OCI-LY7 (cell line): ENCODE data around the gene CIDEA. TPM values are rescaled to one million over a fixed set of nuclear protein-coding genes. Genes with fewer than 3 reads are reported as not detected.

Experiments used
- BruUV-seq: library from RNA; stranded (reverse); fragments of 400-500 nt; replicated peaks from 2 replicates; lab custom pipeline; 2021; lab: Mats Ljungman, UMichigan
- CTCF ChIA-PET: fragments of 300-600 bp; sonication (Branson Sonifier 250); formaldehyde crosslinking; loops from one replicate; lab custom pipeline; 2022; ENCODE audit warnings: antibody characterized with exemption; ENCODE audit not compliant: unreplicated experiment; lab: Charles Lee
- POLR2A ChIA-PET: fragments of 300-600 bp; sonication (Branson Sonifier 250); formaldehyde crosslinking; loops from one replicate; lab custom pipeline; 2022; ENCODE audit warnings: antibody characterized with exemption; lab: Charles Lee
- DNase-seq: peaks from one replicate; pipeline ENCODE4 v3.0.0-alpha.2; 2015; ENCODE audit warnings: low spot score
- H2AFZ ChIP-seq: fragments of 200-600 bp; sonication (generic), shearing (Covaris generic); 2 replicates; pipeline ENCODE4 v1.6.1; 2014; ENCODE audit warnings: mild to moderate bottlenecking, antibody characterized with exemption, low read length, moderate library complexity
- H3K27ac ChIP-seq: fragments of 200-600 bp; sonication (generic); 2 replicates; pipeline ENCODE4 v1.5.1; 2014; ENCODE audit warnings: mixed run types, low read depth, mild to moderate bottlenecking, moderate library complexity, low read length, inconsistent platforms; ENCODE audit not compliant: poor library complexity, severe bottlenecking
- H3K36me3 ChIP-seq: fragments of 200-600 bp; sonication (generic); 2 replicates; pipeline ENCODE4 v1.6.1; 2014; ENCODE audit warnings: mild to moderate bottlenecking, antibody characterized with exemption, low read length, moderate library complexity, mixed read lengths; ENCODE audit not compliant: insufficient read depth
- H3K4me1 ChIP-seq: fragments of 200-600 bp; sonication (generic); 2 replicates; pipeline ENCODE4 v1.5.1; 2014; ENCODE audit warnings: mild to moderate bottlenecking, low read length; ENCODE audit not compliant: insufficient read depth, poor library complexity, severe bottlenecking
- H3K4me2 ChIP-seq: fragments of 200-600 bp; sonication (generic); 2 replicates; pipeline ENCODE4 v1.6.1; 2014; ENCODE audit warnings: mild to moderate bottlenecking, low read length
- H3K4me3 ChIP-seq: fragments of 200-600 bp; sonication (generic); 2 replicates; pipeline ENCODE4 v1.5.1; 2014; ENCODE audit warnings: mild to moderate bottlenecking, low read depth, low read length; ENCODE audit not compliant: poor library complexity, severe bottlenecking
- H3K79me2 ChIP-seq: fragments of 200-600 bp; sonication (generic); 2 replicates; pipeline ENCODE4 v1.6.1; 2016; ENCODE audit warnings: low read depth, mild to moderate bottlenecking, low read length, moderate library complexity, mixed read lengths; ENCODE audit not compliant: insufficient read depth
- H3K9me2 ChIP-seq: fragments of 200-600 bp; sonication (generic); 2 replicates; pipeline ENCODE4 v1.6.1; 2016; ENCODE audit warnings: mild to moderate bottlenecking, low read length, mixed read lengths; ENCODE audit not compliant: insufficient read depth
- H3K9me3 ChIP-seq: fragments of 200-600 bp; sonication (generic); 2 replicates; pipeline ENCODE4 v1.6.1; 2014; ENCODE audit warnings: mild to moderate bottlenecking, mixed run types, low read length, mixed read lengths
- H4K20me1 ChIP-seq: fragments of 200-600 bp; sonication (generic); 2 replicates; pipeline ENCODE4 v1.6.1; 2014; ENCODE audit warnings: mild to moderate bottlenecking, antibody characterized with exemption, low read length, moderate library complexity, mixed read lengths; ENCODE audit not compliant: insufficient read depth
- EZH2phosphoT487 ChIP-seq: fragments of 200-600 bp; sonication (generic); IDR thresholded peaks from 2 replicates; pipeline ENCODE4 v1.6.1; 2018; ENCODE audit warnings: low read depth, borderline replicate concordance, mild to moderate bottlenecking, mixed run types, antibody characterized with exemption, low read length, moderate library complexity, mixed read lengths
- intact Hi-C: fragments of 100-400 bp; cut with micrococcal nuclease; formaldehyde crosslinking; loops from one replicate; pipeline ENCODE4 v1.10.0; 2022; ENCODE audit not compliant: unreplicated experiment
- total RNA-seq, 2 experiments: library from RNA; depleted of rRNA in 1 of 2; stranded (reverse); fragments of >200 nt in 1 of 2; shearing (Covaris generic) in 1 of 2; gene quantifications; 2 replicates each; pipeline ENCODE4 v1.2.3, GENCODE V29; 2014 to 2022
- TF ChIP-seq, protein P1 (sequence below): fragments of 200-600 bp; sonication (generic); conservative IDR thresholded peaks from 2 replicates; pipeline ENCODE4 v1.5.1; 2014; ENCODE audit warnings: mild to moderate bottlenecking, antibody characterized with exemption, low read length, moderate library complexity, mixed read lengths

Gene CIDEA
- total RNA-seq, 2 experiments from 2014 or later = not detected

- H3K4me2 ChIP-seq = no peak overlapping the region
- TF ChIP-seq EZH2phosphoT487 = no peak
- TF ChIP-seq, protein P1, sequence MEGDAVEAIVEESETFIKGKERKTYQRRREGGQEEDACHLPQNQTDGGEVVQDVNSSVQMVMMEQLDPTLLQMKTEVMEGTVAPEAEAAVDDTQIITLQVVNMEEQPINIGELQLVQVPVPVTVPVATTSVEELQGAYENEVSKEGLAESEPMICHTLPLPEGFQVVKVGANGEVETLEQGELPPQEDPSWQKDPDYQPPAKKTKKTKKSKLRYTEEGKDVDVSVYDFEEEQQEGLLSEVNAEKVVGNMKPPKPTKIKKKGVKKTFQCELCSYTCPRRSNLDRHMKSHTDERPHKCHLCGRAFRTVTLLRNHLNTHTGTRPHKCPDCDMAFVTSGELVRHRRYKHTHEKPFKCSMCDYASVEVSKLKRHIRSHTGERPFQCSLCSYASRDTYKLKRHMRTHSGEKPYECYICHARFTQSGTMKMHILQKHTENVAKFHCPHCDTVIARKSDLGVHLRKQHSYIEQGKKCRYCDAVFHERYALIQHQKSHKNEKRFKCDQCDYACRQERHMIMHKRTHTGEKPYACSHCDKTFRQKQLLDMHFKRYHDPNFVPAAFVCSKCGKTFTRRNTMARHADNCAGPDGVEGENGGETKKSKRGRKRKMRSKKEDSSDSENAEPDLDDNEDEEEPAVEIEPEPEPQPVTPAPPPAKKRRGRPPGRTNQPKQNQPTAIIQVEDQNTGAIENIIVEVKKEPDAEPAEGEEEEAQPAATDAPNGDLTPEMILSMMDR = no peak
- ChIA-PET CTCF (no interaction called here), POLR2A (no interaction called here)
- BruUV-seq = no TSS peak
- no peaks in the 10 kb centered on the region for H3K36me3 ChIP-seq
- no peak for DNase-seq
- H3K9me2 ChIP-seq = no peaks in the 10 kb centered on the region
- H3K4me1 ChIP-seq = no peaks in the 10 kb centered on the region
- no peak overlapping the region for H3K4me3 ChIP-seq
- no peaks in the 10 kb centered on the region for H4K20me1 ChIP-seq
- no peak overlapping the region for H2AFZ ChIP-seq
- intact Hi-C loops = no loop called here
- no peaks in the 10 kb centered on the region for H3K9me3 ChIP-seq
- no peaks in the 10 kb centered on the region for H3K79me2 ChIP-seq
- H3K27ac ChIP-seq = no peak overlapping the region
Measured at GRCh38 chr18:12253027-12253426, 1.1 kb upstream of the CIDEA start.

DNA sequence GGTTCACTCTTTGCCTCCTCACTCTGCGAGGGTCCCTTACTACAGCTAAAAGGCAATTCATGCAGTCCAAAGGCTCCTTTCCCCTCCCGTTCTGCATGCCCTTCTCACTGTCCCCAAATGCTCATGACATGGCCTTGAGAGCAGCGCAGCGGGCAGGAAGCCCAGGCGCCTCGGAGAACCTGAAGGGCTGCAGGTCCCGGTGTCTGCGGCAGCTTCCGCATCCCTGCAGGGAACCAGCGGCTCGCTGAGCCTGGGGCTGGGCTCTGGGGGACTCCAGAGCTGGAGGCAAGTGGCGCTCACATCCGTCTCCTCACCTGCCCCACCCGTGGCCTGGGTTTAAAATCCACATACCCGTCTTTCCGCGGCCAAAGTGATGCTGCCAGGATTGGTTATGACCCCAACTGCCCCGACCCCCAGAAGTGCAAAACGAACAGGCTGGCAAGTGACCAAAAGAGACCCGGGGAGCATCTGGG lies 462 bp upstream of the CIDEA start:
- H3K4me2 ChIP-seq = no peak overlapping the region

DNA sequence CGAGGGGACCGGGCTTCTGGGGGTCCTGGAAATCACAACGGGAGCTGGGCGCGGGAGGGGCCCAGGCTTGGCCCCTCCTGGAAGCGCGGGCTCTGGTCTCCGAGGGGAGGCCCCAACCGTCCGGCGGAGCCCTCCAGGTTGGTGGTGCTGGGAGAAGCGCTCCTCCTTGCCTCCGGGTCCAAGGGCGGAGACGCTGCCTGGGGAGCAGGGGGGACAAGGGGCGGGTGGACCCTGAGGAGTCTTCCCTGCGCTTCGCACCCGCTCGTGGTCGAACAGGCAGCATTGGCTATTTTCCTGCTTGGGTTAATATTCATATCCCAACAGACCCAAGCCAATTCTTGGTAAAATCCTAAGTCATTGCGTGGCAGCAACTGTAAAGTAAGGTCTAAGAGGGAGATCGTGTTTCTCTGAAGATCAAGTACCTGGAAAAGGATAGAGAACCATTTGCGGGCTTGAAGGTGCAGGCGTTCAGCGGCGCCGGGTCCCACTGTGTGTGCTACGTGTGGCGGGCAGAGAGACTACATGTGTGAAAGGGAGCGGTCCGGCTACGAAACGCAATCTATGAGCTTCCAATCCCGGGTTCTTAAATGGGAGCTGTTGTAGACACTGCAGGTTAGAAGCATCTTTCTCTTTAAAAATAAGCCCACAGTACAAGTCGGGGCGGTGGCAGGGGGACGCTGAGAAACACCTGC lies 805 bp downstream of the CIDEA start:
- Histone ChIP-seq H3K4me3 (no peak overlapping the region), H3K79me2 (no peaks in the 10 kb centered on the region), H3K9me3 (no peaks in the 10 kb centered on the region), H4K20me1 (no peaks in the 10 kb centered on the region), H3K4me2 (no peak overlapping the region), H3K4me1 (no peaks in the 10 kb centered on the region), H2AFZ (no peak overlapping the region), H3K36me3 (no peaks in the 10 kb centered on the region), H3K9me2 (no peaks in the 10 kb centered on the region), H3K27ac (no peak overlapping the region)
- no TSS peak for BruUV-seq
- no peak for DNase-seq
- TF ChIP-seq, protein P1 = no peak
- TF ChIP-seq EZH2phosphoT487 = no peak
- ChIA-PET POLR2A (no interaction called here), CTCF (no interaction called here)
- intact Hi-C loops = no loop called here

More for the DNA sequence above, 462 bp upstream of the CIDEA start:
- no peaks in the 10 kb centered on the region for H3K9me2 ChIP-seq
- H3K4me1 ChIP-seq = no peaks in the 10 kb centered on the region
- TF ChIP-seq EZH2phosphoT487 = no peak
- TF ChIP-seq, protein P1 = no peak
- H4K20me1 ChIP-seq = no peaks in the 10 kb centered on the region
- H3K36me3 ChIP-seq = no peaks in the 10 kb centered on the region
- DNase-seq = no peak
- no peak overlapping the region for H2AFZ ChIP-seq
- ChIA-PET CTCF (no interaction called here), POLR2A (no interaction called here)
- intact Hi-C loops = no loop called here
- no TSS peak for BruUV-seq
- no peaks in the 10 kb centered on the region for H3K9me3 ChIP-seq
- H3K79me2 ChIP-seq = no peaks in the 10 kb centered on the region
- H3K4me3 ChIP-seq = no peak overlapping the region
- H3K27ac ChIP-seq = no peak overlapping the region
